ENCODE data around the gene EXOSC6.
"Not testable (repeated sequence)": the region's sequence is repeated elsewhere in the genome, so short reads cannot be mapped to it uniquely, and the experiment has no call there.

Gene EXOSC6

DNA sequence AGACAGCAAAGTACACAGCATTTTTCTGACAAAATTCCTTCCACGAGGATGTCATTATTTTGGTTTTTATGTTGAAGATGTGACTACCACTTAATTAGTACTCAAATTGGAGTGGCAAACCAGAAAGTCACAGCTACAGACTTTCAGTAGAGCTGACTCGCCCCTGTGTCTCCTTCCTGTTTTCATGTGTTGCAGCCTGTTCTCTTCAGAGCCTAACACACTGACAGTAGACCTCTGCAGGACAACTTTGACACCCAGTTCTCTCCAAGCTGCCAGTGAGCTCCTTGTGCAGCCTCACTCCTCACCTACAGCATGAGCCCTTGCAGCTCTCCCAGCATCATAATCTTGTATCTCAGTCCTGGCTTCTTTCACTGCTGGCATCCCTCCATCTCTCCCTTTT lies 29.2 kb downstream of the EXOSC6 start:
- not testable (repeated sequence) for H3K4me3 ChIP-seq (ENCODE audit: low read depth, low read length)
- DNase-seq (ENCODE audit: low read depth), result peak; percentile 1

DNA sequence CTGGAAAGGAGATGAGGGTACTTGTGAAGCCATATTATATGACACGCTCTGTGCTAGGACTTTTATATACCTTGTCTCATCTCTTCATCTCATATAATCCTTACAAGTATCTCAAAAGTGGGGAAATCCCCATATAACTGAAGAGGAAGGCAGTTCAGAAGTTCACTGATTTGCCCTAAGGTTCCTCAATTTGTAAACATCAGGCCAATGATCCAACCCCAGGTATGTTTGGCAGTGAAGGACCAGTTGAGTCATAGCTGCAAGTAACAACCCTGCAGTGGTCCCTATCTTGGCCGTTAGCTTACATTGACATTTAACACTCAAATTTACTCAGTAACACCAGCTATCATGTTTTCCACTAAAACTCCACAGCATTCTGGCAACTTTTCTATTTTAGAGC lies 33.2 kb downstream of the EXOSC6 start:
- not testable (repeated sequence) for H3K4me3 ChIP-seq (ENCODE audit: low read depth, low read length); DNase-seq (ENCODE audit: low read depth)

DNA sequence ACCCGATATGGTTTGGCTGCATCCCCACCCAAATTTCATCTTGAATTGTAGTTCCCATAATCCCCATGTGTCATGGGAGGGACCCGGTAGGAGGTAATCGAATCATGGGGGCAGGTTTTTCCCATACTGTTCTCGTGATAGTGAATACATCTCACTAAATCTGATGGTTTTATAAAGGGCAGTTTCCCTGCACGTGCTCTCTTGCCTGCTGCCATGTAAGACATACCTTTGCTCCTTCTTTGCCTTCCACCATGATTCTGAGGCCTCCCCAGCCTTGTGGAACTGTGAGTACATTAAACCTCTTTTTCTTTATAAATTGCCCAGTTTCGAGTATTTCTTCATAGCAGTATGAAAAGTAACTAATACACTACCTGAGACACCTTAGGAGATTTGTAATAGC lies 45.4 kb downstream of the EXOSC6 start:
- not testable (repeated sequence) for DNase-seq (ENCODE audit: low read depth); H3K4me3 ChIP-seq (ENCODE audit: low read depth, low read length)

DNA sequence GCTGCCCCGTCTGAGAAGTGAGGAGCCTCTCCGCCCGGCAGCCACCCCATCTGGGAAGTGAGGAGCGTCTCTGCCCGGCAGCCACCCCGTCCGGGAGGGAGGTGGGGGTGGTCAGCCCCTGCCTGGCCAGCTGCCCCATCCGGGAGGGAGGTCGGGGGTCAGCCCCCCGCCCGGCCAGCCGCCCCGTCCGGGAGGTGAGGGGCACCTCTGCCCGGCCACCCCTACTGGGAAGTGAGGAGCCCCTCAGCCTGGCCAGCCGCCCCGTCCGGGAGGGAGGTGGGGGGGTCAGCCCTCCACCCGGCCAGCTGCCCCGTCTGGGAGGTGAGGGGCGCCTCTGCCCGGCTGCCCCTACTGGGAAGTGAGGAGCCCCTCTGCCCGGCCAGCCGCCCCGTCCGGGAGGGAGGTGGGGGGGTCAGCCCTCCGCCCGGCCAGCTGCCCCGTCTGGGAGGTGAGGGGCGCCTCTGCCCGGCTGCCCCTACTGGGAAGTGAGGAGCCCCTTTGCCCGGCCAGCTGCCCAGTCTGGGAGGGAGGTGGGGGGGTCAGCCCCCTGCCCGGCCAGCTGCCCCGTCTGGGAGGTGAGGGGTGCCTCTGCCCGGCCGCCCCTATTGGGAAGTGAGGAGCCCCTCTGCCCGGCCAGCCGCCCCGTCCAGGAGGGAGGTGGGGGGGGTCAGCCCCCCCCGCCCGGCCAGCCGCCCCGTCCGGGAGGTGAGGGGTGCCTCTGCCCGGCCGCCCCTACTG lies 46.9 kb downstream of the EXOSC6 start:
- DNase-seq (ENCODE audit: low read depth); H3K4me3 ChIP-seq (ENCODE audit: low read depth, low read length): not testable (repeated sequence)

DNA sequence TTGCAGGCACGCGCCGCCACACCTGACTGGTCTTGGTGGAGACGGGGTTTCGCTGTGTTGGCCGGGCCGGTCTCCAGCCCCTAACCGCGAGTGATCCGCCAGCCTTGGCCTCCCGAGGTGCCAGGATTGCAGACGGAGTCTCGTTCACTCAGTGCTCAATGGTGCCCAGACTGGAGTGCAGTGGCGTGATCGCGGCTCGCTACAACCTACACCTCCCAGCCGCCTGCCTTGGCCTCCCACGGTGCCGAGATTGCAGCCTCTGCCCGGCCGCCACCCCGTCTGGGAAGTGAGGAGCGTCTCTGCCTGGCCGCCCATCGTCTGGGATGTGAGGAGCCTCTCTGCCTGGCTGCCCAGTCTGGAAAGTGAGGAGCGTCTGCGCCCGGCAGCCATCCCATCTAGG lies 47.7 kb downstream of the EXOSC6 start:
- not testable (repeated sequence) for DNase-seq (ENCODE audit: low read depth); H3K4me3 ChIP-seq (ENCODE audit: low read depth, low read length)

DNA sequence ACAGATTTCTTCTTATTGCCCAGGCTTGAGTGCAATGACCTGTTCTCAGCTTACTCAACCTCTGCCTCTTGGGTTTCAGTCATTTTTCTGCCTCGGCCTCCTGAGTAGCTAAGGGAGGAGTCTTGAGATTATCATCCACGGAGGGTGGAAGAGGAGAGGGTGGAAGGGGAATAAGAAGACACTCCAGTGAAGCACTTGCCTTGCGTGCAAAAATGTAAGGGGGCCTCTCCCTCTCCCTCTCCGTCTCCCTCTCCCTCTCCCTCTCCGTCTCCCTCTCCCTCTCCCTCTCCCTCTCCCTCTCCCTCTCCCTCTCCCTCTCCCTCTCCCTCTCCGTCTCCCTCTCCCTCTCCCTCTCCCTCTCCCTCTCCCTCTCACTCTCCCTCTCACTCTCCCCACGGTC lies 48.2 kb downstream of the EXOSC6 start:
- H3K4me3 ChIP-seq (ENCODE audit: low read depth, low read length); DNase-seq (ENCODE audit: low read depth): not testable (repeated sequence)

DNA sequence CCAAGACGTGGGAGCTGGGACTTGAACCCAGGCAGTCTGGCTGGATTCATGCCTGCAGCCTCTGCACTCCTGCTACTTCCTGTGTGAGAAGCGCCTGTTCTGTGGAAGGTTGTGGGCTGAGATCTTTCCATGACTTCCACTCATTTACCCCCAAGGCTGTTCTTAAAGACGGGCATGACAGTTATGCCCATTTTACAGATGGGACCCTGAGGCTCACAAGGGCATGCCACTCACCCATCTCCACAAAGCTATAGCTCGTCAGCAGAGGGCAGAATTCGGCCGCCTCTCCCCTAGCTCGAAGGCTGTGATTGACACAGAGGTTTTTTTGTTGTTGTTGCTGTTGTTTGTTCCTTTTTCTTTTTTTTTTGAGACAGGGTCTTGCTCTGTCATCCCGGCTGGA lies 51.7 kb downstream of the EXOSC6 start:
- DNase-seq (ENCODE audit: low read depth); H3K4me3 ChIP-seq (ENCODE audit: low read depth, low read length): not testable (repeated sequence)

DNA sequence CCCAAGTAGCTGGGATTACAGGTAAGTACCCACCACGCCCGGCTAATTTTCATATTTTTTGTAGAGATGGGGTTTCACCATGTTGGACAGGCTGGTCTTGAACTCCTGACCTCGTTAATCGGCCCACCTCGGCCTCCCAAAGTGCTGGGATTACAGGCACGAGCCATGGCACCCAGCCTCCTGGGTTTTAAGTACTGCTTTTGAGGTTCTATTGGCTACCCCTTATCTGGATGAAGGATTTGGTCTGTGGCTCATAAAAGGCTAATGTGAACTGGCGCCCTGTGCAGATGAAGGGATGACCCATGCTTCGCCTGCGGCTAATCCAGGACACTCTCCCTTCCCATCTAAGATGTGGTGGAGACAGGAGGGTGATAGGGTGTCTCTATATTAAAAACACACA lies 52.6 kb downstream of the EXOSC6 start:
- not testable (repeated sequence) for DNase-seq (ENCODE audit: low read depth); H3K4me3 ChIP-seq (ENCODE audit: low read depth, low read length)

DNA sequence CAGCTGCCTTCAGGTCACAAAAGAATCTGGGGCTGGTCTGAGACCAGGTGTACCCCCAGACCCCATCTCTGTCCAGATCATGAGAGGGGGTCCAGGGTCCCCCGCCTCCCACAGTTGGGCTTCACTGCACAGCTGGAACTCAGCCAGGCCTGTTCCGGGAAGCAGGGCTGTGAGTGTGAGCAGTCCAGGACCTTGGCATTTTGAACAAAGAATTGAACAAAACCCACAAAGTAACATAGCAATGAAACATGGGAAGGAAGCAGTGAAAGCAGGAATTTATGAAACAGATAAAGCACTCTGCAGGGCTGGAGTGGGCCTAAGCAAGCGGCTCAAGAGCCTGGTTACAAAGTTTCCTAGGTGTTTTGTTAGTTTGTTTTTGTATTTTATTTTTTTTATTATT lies 53.1 kb downstream of the EXOSC6 start:
- not testable (repeated sequence) for H3K4me3 ChIP-seq (ENCODE audit: low read depth, low read length); DNase-seq (ENCODE audit: low read depth)

DNA sequence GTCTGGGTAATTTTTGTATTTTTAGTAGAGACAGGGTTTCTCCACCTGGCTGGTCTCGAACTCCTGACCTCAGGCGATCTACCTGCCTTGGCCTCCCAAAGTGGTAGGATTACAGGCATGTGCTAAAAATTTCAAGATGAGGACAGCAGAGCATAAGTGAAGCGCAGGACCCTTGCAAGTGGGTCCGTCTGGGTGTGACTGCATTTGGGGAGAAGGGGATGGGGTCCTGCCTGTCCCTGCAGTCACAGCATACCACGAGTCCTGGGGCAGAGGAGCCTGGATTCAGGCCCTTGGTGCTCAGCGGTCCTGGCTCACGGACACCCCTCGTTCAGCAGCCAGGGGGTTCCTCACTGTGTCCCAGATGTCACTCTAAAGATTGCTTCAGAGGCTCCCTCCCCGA lies 53.5 kb downstream of the EXOSC6 start:
- not testable (repeated sequence) for DNase-seq (ENCODE audit: low read depth); H3K4me3 ChIP-seq (ENCODE audit: low read depth, low read length)

DNA sequence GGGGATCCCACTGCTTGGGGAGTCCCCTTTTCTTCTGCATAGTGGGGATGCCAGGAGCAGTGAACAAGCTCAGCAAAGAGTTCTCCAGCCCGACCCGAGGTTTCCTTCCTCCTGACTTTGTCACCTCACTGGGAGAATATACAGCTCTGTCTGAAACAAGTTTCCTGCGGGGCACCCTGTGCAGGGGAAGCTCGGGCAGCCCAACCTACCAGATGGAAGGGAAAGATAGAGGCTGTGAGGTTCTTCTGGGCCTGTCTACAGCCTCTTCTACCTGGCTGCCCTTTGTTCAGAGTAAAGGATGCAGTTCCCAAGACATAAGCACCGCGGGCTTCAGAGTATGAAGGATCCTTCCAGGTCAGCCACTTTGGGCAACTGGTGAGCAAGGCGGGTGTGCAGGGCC lies 54.1 kb downstream of the EXOSC6 start:
- DNase-seq (ENCODE audit: low read depth); H3K4me3 ChIP-seq (ENCODE audit: low read depth, low read length): not testable (repeated sequence)

All from GM12865 (cell line).